HL-60 (cell line): ENCODE results near the gene NFIB.

ENCODE experiments used
- DNase-seq, 2 experiments: peaks; one replicate each; pipeline ENCODE4 v3.0.0-alpha.2; 2010 to 2020; ENCODE audit warnings: low read depth in 1 of 2, low spot score in 1 of 2
- H3K27ac ChIP-seq: fragments of 250-450 bp; sonication (Bioruptor Pico); replicated peaks from 2 replicates; pipeline ENCODE4 v1.5.1; 2020; ENCODE audit warnings: mild to moderate bottlenecking, moderate library complexity
- H3K27me3 ChIP-seq: fragments of 250-450 bp; sonication (Bioruptor Pico); 2 replicates; pipeline ENCODE4 v1.5.1; 2021; ENCODE audit warnings: mild to moderate bottlenecking, moderate library complexity; ENCODE audit not compliant: insufficient read depth, poor library complexity, severe bottlenecking
- H3K4me3 ChIP-seq: replicated peaks from 2 replicates; pipeline ENCODE4 v1.5.1; 2011; ENCODE audit warnings: mild to moderate bottlenecking, control low read depth, low read length; ENCODE audit not compliant: insufficient read depth
- GABPA ChIP-seq: IDR thresholded peaks from 2 replicates; pipeline ENCODE4 v1.6.1; 2012; ENCODE audit warnings: low read depth
- POLR2AphosphoS5 ChIP-seq: IDR thresholded peaks from 2 replicates; pipeline ENCODE4 v1.6.1; 2012; ENCODE audit warnings: low read depth
- SPI1 ChIP-seq: IDR thresholded peaks from 2 replicates; pipeline ENCODE4 v1.6.1; 2012; ENCODE audit warnings: low read depth, mild to moderate bottlenecking, borderline replicate concordance
- TF ChIP-seq, protein P1 (sequence below): IDR thresholded peaks from 2 replicates; pipeline ENCODE4 v1.6.1; 2012; ENCODE audit warnings: low read depth; ENCODE audit not compliant: insufficient replicate concordance
- TF ChIP-seq, protein P2 (sequence below): IDR thresholded peaks from one replicate; pipeline ENCODE4 v1.5.1; 2011; ENCODE audit warnings: low read length, control low read depth, inconsistent platforms; ENCODE audit not compliant: insufficient read depth

The NFIB gene

GRCh38 chr9:14300040-14300439 is 13.9 kb downstream of the NFIB start:
- Histone ChIP-seq H3K27ac (no peak overlapping the region), H3K27me3 (no peaks in the 10 kb centered on the region), H3K4me3 (no peak overlapping the region)
- DNase-seq: no peak
- TF ChIP-seq, protein P1, sequence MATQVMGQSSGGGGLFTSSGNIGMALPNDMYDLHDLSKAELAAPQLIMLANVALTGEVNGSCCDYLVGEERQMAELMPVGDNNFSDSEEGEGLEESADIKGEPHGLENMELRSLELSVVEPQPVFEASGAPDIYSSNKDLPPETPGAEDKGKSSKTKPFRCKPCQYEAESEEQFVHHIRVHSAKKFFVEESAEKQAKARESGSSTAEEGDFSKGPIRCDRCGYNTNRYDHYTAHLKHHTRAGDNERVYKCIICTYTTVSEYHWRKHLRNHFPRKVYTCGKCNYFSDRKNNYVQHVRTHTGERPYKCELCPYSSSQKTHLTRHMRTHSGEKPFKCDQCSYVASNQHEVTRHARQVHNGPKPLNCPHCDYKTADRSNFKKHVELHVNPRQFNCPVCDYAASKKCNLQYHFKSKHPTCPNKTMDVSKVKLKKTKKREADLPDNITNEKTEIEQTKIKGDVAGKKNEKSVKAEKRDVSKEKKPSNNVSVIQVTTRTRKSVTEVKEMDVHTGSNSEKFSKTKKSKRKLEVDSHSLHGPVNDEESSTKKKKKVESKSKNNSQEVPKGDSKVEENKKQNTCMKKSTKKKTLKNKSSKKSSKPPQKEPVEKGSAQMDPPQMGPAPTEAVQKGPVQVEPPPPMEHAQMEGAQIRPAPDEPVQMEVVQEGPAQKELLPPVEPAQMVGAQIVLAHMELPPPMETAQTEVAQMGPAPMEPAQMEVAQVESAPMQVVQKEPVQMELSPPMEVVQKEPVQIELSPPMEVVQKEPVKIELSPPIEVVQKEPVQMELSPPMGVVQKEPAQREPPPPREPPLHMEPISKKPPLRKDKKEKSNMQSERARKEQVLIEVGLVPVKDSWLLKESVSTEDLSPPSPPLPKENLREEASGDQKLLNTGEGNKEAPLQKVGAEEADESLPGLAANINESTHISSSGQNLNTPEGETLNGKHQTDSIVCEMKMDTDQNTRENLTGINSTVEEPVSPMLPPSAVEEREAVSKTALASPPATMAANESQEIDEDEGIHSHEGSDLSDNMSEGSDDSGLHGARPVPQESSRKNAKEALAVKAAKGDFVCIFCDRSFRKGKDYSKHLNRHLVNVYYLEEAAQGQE: no peak
- no peak for TF ChIP-seq POLR2AphosphoS5
- no peak for TF ChIP-seq GABPA

DNA sequence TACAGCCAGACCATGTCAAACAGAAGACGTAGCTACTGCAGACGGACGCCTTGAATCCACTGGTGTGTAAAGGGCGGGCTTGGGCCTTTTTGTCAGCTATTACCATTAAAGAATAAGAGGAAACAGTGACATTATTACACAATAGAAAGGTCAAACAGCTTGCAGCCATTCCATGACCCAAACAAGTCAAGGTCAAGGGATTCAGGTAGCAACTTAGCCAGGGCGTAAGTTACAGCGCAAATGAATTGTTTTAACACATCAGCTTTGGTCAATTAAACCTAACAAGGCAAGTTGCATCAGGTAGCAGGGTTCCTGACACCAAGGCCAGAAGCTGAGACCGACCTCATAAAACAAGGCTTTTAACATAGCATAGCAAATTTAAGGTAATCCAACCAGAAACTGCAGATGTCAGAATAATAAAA is 15.3 kb downstream of the NFIB start:
- Histone ChIP-seq H3K4me3 (no peak overlapping the region), H3K27ac (no peak overlapping the region), H3K27me3 (no peaks in the 10 kb centered on the region)
- DNase-seq: no peak
- no peak for TF ChIP-seq SPI1
- TF ChIP-seq, protein P2, sequence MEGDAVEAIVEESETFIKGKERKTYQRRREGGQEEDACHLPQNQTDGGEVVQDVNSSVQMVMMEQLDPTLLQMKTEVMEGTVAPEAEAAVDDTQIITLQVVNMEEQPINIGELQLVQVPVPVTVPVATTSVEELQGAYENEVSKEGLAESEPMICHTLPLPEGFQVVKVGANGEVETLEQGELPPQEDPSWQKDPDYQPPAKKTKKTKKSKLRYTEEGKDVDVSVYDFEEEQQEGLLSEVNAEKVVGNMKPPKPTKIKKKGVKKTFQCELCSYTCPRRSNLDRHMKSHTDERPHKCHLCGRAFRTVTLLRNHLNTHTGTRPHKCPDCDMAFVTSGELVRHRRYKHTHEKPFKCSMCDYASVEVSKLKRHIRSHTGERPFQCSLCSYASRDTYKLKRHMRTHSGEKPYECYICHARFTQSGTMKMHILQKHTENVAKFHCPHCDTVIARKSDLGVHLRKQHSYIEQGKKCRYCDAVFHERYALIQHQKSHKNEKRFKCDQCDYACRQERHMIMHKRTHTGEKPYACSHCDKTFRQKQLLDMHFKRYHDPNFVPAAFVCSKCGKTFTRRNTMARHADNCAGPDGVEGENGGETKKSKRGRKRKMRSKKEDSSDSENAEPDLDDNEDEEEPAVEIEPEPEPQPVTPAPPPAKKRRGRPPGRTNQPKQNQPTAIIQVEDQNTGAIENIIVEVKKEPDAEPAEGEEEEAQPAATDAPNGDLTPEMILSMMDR: no peak
- TF ChIP-seq, protein P1: no peak
- no peak for TF ChIP-seq POLR2AphosphoS5
- TF ChIP-seq GABPA: no peak

- no peak overlapping the region for H3K4me3 ChIP-seq
- H3K27ac ChIP-seq: no peak overlapping the region
- H3K27me3 ChIP-seq: no peaks in the 10 kb centered on the region
- DNase-seq: no peak
- TF ChIP-seq POLR2AphosphoS5: no peak
- TF ChIP-seq GABPA: no peak
- no peak for TF ChIP-seq SPI1
- TF ChIP-seq, protein P1: no peak
Observed at GRCh38 chr9:14296495-14297113, 17.3 kb downstream of the NFIB start.

DNA sequence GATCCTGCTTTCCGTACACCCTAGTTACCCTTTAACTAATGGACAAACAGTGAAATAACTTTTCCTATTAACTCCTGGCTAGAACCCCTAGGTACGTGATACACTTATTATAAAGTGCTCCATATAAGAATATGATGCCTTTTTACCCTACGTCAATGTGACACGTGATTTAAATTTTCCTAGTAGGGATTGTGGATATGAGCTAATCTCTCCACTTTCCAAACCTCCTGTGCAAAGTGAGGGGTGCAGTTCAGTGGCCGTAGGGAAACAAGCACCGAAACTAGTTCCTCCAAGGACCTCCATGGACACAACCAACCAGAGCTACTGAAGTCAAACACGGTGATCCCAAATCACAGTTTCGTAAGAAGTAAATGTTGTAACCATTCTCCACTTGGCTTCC is 19.3 kb downstream of the NFIB start:
- TF ChIP-seq SPI1 (no peak), GABPA (no peak), POLR2AphosphoS5 (no peak)
- TF ChIP-seq, protein P2: no peak
- TF ChIP-seq, protein P1: no peak
- H3K4me3 ChIP-seq: no peak overlapping the region
- no peak for DNase-seq
- no peaks in the 10 kb centered on the region for H3K27me3 ChIP-seq
- H3K27ac ChIP-seq: no peak overlapping the region
